ENCODE results near the gene ZNF775.

DNA sequence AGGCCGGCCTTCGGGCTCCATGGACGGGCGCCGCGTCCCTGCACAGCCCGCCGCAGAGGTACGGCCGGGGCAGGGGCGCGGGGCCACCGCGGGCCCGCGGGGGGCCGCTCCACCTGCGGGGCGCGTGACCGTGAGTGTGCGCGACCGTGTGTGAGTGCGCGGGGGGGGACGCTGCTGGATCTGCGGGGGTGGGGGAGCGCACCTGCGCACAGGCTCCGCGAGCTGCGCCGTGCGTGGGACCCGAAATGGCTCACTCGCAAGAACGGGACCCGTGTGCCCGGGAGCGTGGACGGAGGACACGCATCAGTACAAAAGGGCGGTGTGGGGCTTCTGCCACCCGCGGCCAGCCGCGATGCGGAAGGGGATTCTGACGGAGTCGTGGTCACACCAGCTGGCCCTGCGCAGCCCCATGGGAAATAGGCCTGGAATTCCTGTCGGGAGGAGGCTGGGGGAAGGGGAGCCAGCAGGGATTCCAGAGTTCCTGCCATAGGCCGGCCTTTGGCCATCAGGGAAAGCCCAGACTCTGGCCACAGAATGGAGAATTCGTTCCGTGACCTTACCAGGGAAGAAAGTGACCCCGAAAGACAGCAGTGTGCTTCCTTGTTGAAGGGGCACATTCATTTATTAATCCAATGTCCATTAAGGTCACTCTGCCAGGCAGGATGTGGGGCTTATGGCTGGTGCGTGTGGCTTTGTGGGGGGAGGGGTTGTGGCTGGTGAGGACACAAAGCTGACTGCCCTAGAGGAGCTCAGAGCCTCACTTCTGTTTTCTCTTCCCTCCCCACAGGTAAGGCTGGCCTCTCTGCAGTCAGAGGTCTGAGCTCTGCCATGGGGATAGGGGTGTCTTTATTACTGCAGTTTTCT lies 10.0 kb upstream of the ZNF775 start:
- TF ChIP-seq, protein P1, sequence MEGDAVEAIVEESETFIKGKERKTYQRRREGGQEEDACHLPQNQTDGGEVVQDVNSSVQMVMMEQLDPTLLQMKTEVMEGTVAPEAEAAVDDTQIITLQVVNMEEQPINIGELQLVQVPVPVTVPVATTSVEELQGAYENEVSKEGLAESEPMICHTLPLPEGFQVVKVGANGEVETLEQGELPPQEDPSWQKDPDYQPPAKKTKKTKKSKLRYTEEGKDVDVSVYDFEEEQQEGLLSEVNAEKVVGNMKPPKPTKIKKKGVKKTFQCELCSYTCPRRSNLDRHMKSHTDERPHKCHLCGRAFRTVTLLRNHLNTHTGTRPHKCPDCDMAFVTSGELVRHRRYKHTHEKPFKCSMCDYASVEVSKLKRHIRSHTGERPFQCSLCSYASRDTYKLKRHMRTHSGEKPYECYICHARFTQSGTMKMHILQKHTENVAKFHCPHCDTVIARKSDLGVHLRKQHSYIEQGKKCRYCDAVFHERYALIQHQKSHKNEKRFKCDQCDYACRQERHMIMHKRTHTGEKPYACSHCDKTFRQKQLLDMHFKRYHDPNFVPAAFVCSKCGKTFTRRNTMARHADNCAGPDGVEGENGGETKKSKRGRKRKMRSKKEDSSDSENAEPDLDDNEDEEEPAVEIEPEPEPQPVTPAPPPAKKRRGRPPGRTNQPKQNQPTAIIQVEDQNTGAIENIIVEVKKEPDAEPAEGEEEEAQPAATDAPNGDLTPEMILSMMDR (conservative IDR thresholded peaks at IDR 0.05 in 1 of 2, IDR thresholded peaks at IDR 0.05 in 1 of 2; ENCODE audit: extremely low read depth in 1 of 2, insufficient read depth in 1 of 2, low read depth in 1 of 2, low read length in 2 of 2): no peak
- no peak for TF ChIP-seq EZH2 (IDR thresholded peaks at IDR 0.05; ENCODE audit: borderline replicate concordance, low read length)
